Measurements from ENCODE around the gene PAPOLB. TPM values are rescaled to one million over a fixed set of nuclear protein-coding genes. Genes with fewer than 3 reads are reported as not detected.

Gene PAPOLB
- total RNA-seq, 1 experiment from 2014 or later, result 0.13 TPM

GRCh38 chr7:4833691-4834600 is 27.9 kb downstream of the PAPOLB start:
- no peak overlapping the region for H2BK12ac ChIP-seq (ENCODE audit: insufficient read length, low read depth, low read length)
- H4K91ac ChIP-seq (ENCODE audit: insufficient read length, low read depth, low read length), result no peak overlapping the region
- no peak overlapping the region for H3K23ac ChIP-seq (ENCODE audit: insufficient read length, low read depth, low read length)
- H2AK5ac ChIP-seq (ENCODE audit: insufficient read length, low read length), result no peak overlapping the region
- no peak overlapping the region for H2AFZ ChIP-seq (ENCODE audit: low read length)
- H3K27ac ChIP-seq (ENCODE audit: insufficient read length, low read depth, low read length), result no peak overlapping the region
- H4K20me1 ChIP-seq (ENCODE audit: control insufficient read depth, insufficient read depth, insufficient read length), result no peaks in the 10 kb centered on the region
- H3K4me1 ChIP-seq (ENCODE audit: insufficient read depth, low read length), result no peaks in the 10 kb centered on the region
- H2BK120ac ChIP-seq (ENCODE audit: low read depth, low read length, poor library complexity, severe bottlenecking), result no peak overlapping the region
- H3K79me2 ChIP-seq (ENCODE audit: insufficient read depth, low read length), result no peaks in the 10 kb centered on the region
- H3K4me2 ChIP-seq (ENCODE audit: insufficient read depth, insufficient read length, low read length), result no peak overlapping the region
- no peak overlapping the region for H4K5ac ChIP-seq (ENCODE audit: insufficient read length, low read depth, low read length)
- H3K27me3 ChIP-seq (ENCODE audit: insufficient read depth, low read length), result no peaks in the 10 kb centered on the region
- H3K27me3 Mint-ChIP-seq (ENCODE audit: low read depth), result no peaks in the 10 kb centered on the region; the same call in 1 of the 2 replicates
- no peak overlapping the region for H2BK15ac ChIP-seq (ENCODE audit: low read depth, low read length)
- H3K4ac ChIP-seq (ENCODE audit: low read depth, low read length), result no peak overlapping the region
- H3K36me3 Mint-ChIP-seq (ENCODE audit: insufficient read depth in 1 of 3, low read depth in 3 of 3), result peaks cover 0 to 3% (median 3%) of the 10 kb centered on the region in 3 experiments; a peak in 1 of 7 replicates
- no peak overlapping the region for H3K9ac ChIP-seq (ENCODE audit: extremely low read depth, insufficient read length, low read length)
- peaks cover 3 to 13% of the 10 kb centered on the region in 2 experiments for H3K4me1 Mint-ChIP-seq
- H3K79me1 ChIP-seq (ENCODE audit: insufficient read depth, low read depth, low read length, poor library complexity, severe bottlenecking), result no peaks in the 10 kb centered on the region
- H3K18ac ChIP-seq (ENCODE audit: insufficient read length, low read depth, low read length), result no peak overlapping the region
- H3K9me3 Mint-ChIP-seq, result no peaks in the 10 kb centered on the region
- no peak overlapping the region for H3K56ac ChIP-seq (ENCODE audit: insufficient read length, low read depth, low read length)
- no peak overlapping the region for H3T11ph ChIP-seq (ENCODE audit: low read length)
- H3K4me3 Mint-ChIP-seq, result no peak overlapping the region
- no peak overlapping the region for H2BK20ac ChIP-seq (ENCODE audit: low read depth, low read length, poor library complexity, severe bottlenecking)
- H3K23me2 ChIP-seq (ENCODE audit: insufficient read length, low read depth, low read length, poor library complexity, severe bottlenecking), result no peaks in the 10 kb centered on the region
- no peaks in the 10 kb centered on the region for H3K9me3 ChIP-seq (ENCODE audit: control insufficient read depth, low read depth, low read length)
- H4K8ac ChIP-seq (replicated peaks; ENCODE audit: insufficient read length, low read depth, low read length), result no peak overlapping the region
- WGBS (ENCODE audit: extremely low coverage, insufficient read length, low lambda C conversion rate), result no CpG with 5 or more reads among the region's 36 CpGs
- H2BK5ac ChIP-seq (ENCODE audit: insufficient read length, low read length), result no peak overlapping the region
- DNase-seq, result no peak
- no peak overlapping the region for H3K27ac Mint-ChIP-seq
- TF ChIP-seq, protein P1, sequence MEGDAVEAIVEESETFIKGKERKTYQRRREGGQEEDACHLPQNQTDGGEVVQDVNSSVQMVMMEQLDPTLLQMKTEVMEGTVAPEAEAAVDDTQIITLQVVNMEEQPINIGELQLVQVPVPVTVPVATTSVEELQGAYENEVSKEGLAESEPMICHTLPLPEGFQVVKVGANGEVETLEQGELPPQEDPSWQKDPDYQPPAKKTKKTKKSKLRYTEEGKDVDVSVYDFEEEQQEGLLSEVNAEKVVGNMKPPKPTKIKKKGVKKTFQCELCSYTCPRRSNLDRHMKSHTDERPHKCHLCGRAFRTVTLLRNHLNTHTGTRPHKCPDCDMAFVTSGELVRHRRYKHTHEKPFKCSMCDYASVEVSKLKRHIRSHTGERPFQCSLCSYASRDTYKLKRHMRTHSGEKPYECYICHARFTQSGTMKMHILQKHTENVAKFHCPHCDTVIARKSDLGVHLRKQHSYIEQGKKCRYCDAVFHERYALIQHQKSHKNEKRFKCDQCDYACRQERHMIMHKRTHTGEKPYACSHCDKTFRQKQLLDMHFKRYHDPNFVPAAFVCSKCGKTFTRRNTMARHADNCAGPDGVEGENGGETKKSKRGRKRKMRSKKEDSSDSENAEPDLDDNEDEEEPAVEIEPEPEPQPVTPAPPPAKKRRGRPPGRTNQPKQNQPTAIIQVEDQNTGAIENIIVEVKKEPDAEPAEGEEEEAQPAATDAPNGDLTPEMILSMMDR (conservative IDR thresholded peaks at IDR 0.05), result no peak
- H3K14ac ChIP-seq (ENCODE audit: insufficient read depth, low read length), result no peak overlapping the region

Data from H9 (cell line).